SK-N-SH treated with all-trans-retinoic acid at 6 μM for 48 hours (cell line): ENCODE data around the gene TRIB2.

Experiments
- ARNTL ChIP-seq: fragments of 450-650 bp; formaldehyde crosslinking; IDR thresholded peaks from 2 replicates; pipeline ENCODE4 v1.5.0; 2020; ENCODE audit warnings: low read depth, mild to moderate bottlenecking, moderate library complexity, borderline replicate concordance
- ESRRG ChIP-seq: fragments of 250-450 bp; sonication (Bioruptor Pico); IDR thresholded peaks from 2 replicates; pipeline ENCODE4 v1.6.1; 2021; ENCODE audit warnings: mild to moderate bottlenecking
- ISL1 ChIP-seq: fragments of 250-450 bp; sonication (Bioruptor Pico); IDR thresholded peaks from 2 replicates; pipeline ENCODE4 v2.1.2; 2022; ENCODE audit warnings: mild to moderate bottlenecking, moderate library complexity
- OSR1 ChIP-seq: fragments of 250-450 bp; sonication (Bioruptor Pico); IDR thresholded peaks from 2 replicates; pipeline ENCODE4 v1.8.0; 2022; ENCODE audit warnings: moderate library complexity, mild to moderate bottlenecking, inconsistent platforms
- RARB ChIP-seq: fragments of 250-450 bp; sonication (Bioruptor Pico); IDR thresholded peaks from 2 replicates; pipeline ENCODE4 v1.8.0; 2021; ENCODE audit warnings: mild to moderate bottlenecking, moderate library complexity
- SNAI2 ChIP-seq: fragments of 250-450 bp; sonication (Bioruptor Pico); IDR thresholded peaks from 2 replicates; pipeline ENCODE4 v1.5.0; 2020; ENCODE audit warnings: mild to moderate bottlenecking, moderate library complexity
- ZC3H10 ChIP-seq: fragments of 250-450 bp; sonication (Bioruptor Pico); IDR thresholded peaks from 2 replicates; pipeline ENCODE4 v1.5.1; 2021; ENCODE audit warnings: mild to moderate bottlenecking, moderate library complexity
- ZFP3 ChIP-seq: fragments of 250-450 bp; sonication (Bioruptor Pico); IDR thresholded peaks from 2 replicates; pipeline ENCODE4 v1.5.0; 2020; ENCODE audit warnings: mild to moderate bottlenecking, moderate library complexity
- ZFP30 ChIP-seq: fragments of 450-650 bp; formaldehyde crosslinking; IDR thresholded peaks from 2 replicates; pipeline ENCODE4 v1.5.0; 2022; ENCODE audit warnings: mild to moderate bottlenecking, moderate library complexity
- ZNF565 ChIP-seq: fragments of 450-650 bp; formaldehyde crosslinking; conservative IDR thresholded peaks from 2 replicates; pipeline ENCODE4 v1.5.0; 2020; ENCODE audit warnings: low read depth, mild to moderate bottlenecking, moderate library complexity
- ZNF70 ChIP-seq: fragments of 450-650 bp; formaldehyde crosslinking; IDR thresholded peaks from 2 replicates; pipeline ENCODE4 v1.5.0; 2020; ENCODE audit warnings: mild to moderate bottlenecking, moderate library complexity
- TF ChIP-seq, protein P1 (sequence below): fragments of 250-450 bp; sonication (Bioruptor Pico); IDR thresholded peaks from 2 replicates; pipeline ENCODE4 v1.8.0; 2020; ENCODE audit warnings: mild to moderate bottlenecking, moderate library complexity, borderline replicate concordance
- TF ChIP-seq, protein P2 (sequence below): fragments of 250-450 bp; sonication (Bioruptor Pico); IDR thresholded peaks from 2 replicates; pipeline ENCODE4 v1.5.1; 2020; ENCODE audit warnings: low read depth, mild to moderate bottlenecking, moderate library complexity
- TF ChIP-seq, protein P3 (sequence below): fragments of 250-450 bp; sonication (Bioruptor Pico); IDR thresholded peaks from 2 replicates; pipeline ENCODE4 v1.5.0; 2020; ENCODE audit warnings: mild to moderate bottlenecking, moderate library complexity

DNA sequence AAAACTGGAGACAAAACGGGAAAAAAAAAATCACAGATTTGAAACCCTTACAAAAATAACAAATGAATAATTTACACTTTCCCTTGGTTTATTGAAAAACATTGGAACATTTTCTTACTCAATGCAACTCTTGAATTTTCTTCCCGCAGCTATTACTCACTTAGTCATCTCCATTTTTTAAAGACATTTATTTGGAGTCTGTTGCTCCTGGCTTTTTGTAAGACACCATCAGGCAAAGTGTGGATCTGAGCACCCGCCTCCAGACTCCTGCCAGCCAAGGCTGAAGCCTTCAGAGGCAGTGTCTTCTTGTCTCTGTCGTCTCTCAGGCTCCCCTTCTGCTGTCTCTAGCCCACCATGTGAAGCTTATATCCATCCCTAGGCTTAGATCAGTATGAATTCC is 46.2 kb downstream of the TRIB2 start:
- TF ChIP-seq ZFP3 (CRISPR knock-in tag): no peak
- TF ChIP-seq ZFP30 (CRISPR knock-in tag): no peak
- TF ChIP-seq, protein P1, sequence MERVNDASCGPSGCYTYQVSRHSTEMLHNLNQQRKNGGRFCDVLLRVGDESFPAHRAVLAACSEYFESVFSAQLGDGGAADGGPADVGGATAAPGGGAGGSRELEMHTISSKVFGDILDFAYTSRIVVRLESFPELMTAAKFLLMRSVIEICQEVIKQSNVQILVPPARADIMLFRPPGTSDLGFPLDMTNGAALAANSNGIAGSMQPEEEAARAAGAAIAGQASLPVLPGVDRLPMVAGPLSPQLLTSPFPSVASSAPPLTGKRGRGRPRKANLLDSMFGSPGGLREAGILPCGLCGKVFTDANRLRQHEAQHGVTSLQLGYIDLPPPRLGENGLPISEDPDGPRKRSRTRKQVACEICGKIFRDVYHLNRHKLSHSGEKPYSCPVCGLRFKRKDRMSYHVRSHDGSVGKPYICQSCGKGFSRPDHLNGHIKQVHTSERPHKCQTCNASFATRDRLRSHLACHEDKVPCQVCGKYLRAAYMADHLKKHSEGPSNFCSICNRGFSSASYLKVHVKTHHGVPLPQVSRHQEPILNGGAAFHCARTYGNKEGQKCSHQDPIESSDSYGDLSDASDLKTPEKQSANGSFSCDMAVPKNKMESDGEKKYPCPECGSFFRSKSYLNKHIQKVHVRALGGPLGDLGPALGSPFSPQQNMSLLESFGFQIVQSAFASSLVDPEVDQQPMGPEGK (CRISPR knock-in tag): no peak
- TF ChIP-seq OSR1 (CRISPR knock-in tag): no peak
- TF ChIP-seq ZC3H10: no peak
- TF ChIP-seq ZNF70 (CRISPR knock-in tag): no peak
- no peak for TF ChIP-seq ZNF565 (CRISPR knock-in tag)
- no peak for TF ChIP-seq RARB
- TF ChIP-seq, protein P2, sequence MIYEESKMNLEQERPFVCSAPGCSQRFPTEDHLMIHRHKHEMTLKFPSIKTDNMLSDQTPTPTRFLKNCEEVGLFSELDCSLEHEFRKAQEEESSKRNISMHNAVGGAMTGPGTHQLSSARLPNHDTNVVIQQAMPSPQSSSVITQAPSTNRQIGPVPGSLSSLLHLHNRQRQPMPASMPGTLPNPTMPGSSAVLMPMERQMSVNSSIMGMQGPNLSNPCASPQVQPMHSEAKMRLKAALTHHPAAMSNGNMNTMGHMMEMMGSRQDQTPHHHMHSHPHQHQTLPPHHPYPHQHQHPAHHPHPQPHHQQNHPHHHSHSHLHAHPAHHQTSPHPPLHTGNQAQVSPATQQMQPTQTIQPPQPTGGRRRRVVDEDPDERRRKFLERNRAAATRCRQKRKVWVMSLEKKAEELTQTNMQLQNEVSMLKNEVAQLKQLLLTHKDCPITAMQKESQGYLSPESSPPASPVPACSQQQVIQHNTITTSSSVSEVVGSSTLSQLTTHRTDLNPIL (CRISPR knock-in tag): no peak
- no peak for TF ChIP-seq ESRRG (CRISPR knock-in tag)
- TF ChIP-seq, protein P3, sequence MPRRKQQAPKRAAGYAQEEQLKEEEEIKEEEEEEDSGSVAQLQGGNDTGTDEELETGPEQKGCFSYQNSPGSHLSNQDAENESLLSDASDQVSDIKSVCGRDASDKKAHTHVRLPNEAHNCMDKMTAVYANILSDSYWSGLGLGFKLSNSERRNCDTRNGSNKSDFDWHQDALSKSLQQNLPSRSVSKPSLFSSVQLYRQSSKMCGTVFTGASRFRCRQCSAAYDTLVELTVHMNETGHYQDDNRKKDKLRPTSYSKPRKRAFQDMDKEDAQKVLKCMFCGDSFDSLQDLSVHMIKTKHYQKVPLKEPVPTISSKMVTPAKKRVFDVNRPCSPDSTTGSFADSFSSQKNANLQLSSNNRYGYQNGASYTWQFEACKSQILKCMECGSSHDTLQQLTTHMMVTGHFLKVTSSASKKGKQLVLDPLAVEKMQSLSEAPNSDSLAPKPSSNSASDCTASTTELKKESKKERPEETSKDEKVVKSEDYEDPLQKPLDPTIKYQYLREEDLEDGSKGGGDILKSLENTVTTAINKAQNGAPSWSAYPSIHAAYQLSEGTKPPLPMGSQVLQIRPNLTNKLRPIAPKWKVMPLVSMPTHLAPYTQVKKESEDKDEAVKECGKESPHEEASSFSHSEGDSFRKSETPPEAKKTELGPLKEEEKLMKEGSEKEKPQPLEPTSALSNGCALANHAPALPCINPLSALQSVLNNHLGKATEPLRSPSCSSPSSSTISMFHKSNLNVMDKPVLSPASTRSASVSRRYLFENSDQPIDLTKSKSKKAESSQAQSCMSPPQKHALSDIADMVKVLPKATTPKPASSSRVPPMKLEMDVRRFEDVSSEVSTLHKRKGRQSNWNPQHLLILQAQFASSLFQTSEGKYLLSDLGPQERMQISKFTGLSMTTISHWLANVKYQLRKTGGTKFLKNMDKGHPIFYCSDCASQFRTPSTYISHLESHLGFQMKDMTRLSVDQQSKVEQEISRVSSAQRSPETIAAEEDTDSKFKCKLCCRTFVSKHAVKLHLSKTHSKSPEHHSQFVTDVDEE (CRISPR knock-in tag): no peak
- no peak for TF ChIP-seq ISL1
- TF ChIP-seq SNAI2 (CRISPR knock-in tag): no peak
- TF ChIP-seq ARNTL: no peak
